ENCODE data around the gene CKS1B.

- TF ChIP-seq CTCF (IDR thresholded peaks at IDR 0.05; ENCODE audit: low read length) (no peak), EZH2 (IDR thresholded peaks at IDR 0.05; ENCODE audit: borderline replicate concordance, low read length) (no peak)
Observed at GRCh38 chr1:154994591-154994990, 20.1 kb downstream of the CKS1B start.
